Testis (tissue), 2 donors: ENCODE results near the gene EPB41L1.

Experiments
- CTCF ChIP-seq, 3 experiments: fragments of 450-650 bp in 2 of 3; fragments of 200-600 bp in 1 of 3; sonication (generic) in 1 of 3; IDR thresholded peaks; one replicate each; pipeline ENCODE4 v1.5.1; 2016 to 2019; ENCODE audit warnings: antibody characterized with exemption in 3 of 3, mild to moderate bottlenecking in 2 of 3, moderate library complexity in 1 of 3
- POLR2A ChIP-seq: fragments of 450-650 bp; IDR thresholded peaks from one replicate; pipeline ENCODE4 v1.6.1; 2017; ENCODE audit warnings: antibody characterized with exemption, mild to moderate bottlenecking, moderate library complexity

- TF ChIP-seq CTCF (IDR thresholded peaks at IDR 0.05) (no peak), POLR2A (no peak)
Observed at GRCh38 chr20:36110994-36111393, 43.5 kb upstream of the EPB41L1 start.
